ENCODE results near the gene ATP8B4. TPM values are rescaled to one million over a fixed set of nuclear protein-coding genes. Genes with fewer than 3 reads are reported as not detected.

The ATP8B4 gene
- total and polyA plus RNA-seq, 10 of the 15 experiments (the other 5 are each of a cell fraction or from before 2014, with no cell fraction given), result 0.02 to 0.94 (median 0.19) TPM

DNA sequence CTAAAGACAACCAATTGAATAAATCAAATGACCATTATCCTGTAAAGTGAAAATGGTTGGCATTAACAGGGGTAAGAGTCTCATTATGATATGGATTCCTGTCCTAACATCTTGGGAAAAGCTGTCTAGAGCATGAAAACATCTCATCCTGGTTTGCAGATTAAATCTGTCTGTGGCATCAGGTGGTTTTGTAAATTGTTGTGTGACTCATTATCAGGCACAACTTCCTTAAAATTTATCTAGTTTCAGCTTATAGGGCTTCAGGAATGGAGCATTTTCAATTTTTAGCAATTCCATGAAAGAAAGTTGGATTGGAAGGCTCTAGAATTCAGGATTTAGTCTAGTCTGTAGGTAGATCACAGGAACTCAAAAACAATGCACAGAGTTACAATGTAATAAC is 31.8 kb upstream of the ATP8B4 start:
- RAD21 ChIA-PET (ENCODE audit: unreplicated experiment), result interaction anchor here (1.1 to 1.5 kb wide), 2 partner anchors 165 to 168 kb away, joined by 3 to 9 read pairs; no protein-coding TSS in a partner anchor
- DNase-seq (ENCODE audit: low read depth, low spot score) (no peak), ATAC-seq (no peak), FAIRE-seq (no peak)
- Histone ChIP-seq H4K20me1 (ENCODE audit: control insufficient read depth, insufficient read depth) (no peaks in the 10 kb centered on the region), H3K4me3 (no peak overlapping the region), H3K9ac (ENCODE audit: control insufficient read depth, insufficient read depth, low read length) (no peak overlapping the region), H3K27me3 (replicated peaks in 1 of 2; ENCODE audit: control insufficient read depth in 2 of 2, insufficient read depth in 2 of 2, low read length in 1 of 2) (no peaks in the 10 kb centered on the region; a peak in 1 of 4 replicates), H3K27ac (ENCODE audit: control insufficient read depth, insufficient read depth) (no peak overlapping the region), H2AFZ (ENCODE audit: control insufficient read depth, low read depth, low read length) (no peak overlapping the region), H3K4me2 (ENCODE audit: control insufficient read depth, insufficient read depth) (no peak overlapping the region), H3K4me1 (ENCODE audit: control insufficient read depth, insufficient read depth, low read length) (no peaks in the 10 kb centered on the region), H3K9me3 (replicated peaks; ENCODE audit: control insufficient read depth, insufficient read depth, low read length) (no peaks in the 10 kb centered on the region; the same call in 2 of the 3 replicates), H3K36me3 (ENCODE audit: control insufficient read depth in 2 of 2, insufficient read depth in 2 of 2, low read length in 1 of 2) (no peaks in the 10 kb centered on the region), H3K79me2 (ENCODE audit: control insufficient read depth, insufficient read depth, low read length) (no peaks in the 10 kb centered on the region)
- no TSS peak for BruUV-seq (replicated peaks)
- intact Hi-C loops (cut with micrococcal nuclease; ENCODE audit: unreplicated experiment), result no loop called here
- SMC1A ChIA-PET (ENCODE audit: uncharacterized antibody, unreplicated experiment), result interaction anchor here (1.0 to 4.2 kb wide), 6 partner anchors 32 to 171 kb away, joined by 3 to 18 read pairs (median 4); no protein-coding TSS in a partner anchor
- CTCF ChIA-PET, result interaction anchor here (1.8 kb wide), 1 partner anchor 165 kb away, joined by 14 read pairs; no protein-coding TSS in a partner anchor
- no peak for TF ChIP-seq CREM (IDR thresholded peaks at IDR 0.05; ENCODE audit: low read depth)
- TF ChIP-seq, protein P1, sequence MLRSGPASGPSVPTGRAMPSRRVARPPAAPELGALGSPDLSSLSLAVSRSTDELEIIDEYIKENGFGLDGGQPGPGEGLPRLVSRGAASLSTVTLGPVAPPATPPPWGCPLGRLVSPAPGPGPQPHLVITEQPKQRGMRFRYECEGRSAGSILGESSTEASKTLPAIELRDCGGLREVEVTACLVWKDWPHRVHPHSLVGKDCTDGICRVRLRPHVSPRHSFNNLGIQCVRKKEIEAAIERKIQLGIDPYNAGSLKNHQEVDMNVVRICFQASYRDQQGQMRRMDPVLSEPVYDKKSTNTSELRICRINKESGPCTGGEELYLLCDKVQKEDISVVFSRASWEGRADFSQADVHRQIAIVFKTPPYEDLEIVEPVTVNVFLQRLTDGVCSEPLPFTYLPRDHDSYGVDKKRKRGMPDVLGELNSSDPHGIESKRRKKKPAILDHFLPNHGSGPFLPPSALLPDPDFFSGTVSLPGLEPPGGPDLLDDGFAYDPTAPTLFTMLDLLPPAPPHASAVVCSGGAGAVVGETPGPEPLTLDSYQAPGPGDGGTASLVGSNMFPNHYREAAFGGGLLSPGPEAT (IDR thresholded peaks at IDR 0.05; ENCODE audit: low read depth), result no peak
- TF ChIP-seq, protein P2, sequence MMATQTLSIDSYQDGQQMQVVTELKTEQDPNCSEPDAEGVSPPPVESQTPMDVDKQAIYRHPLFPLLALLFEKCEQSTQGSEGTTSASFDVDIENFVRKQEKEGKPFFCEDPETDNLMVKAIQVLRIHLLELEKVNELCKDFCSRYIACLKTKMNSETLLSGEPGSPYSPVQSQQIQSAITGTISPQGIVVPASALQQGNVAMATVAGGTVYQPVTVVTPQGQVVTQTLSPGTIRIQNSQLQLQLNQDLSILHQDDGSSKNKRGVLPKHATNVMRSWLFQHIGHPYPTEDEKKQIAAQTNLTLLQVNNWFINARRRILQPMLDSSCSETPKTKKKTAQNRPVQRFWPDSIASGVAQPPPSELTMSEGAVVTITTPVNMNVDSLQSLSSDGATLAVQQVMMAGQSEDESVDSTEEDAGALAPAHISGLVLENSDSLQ (IDR thresholded peaks at IDR 0.05), result no peak
- TF ChIP-seq BCL11A (IDR thresholded peaks at IDR 0.05; ENCODE audit: low read depth, low read length), result no peak
- in situ Hi-C loops (cut with MboI), result no loop called here
- POLR2A ChIA-PET, result interaction anchor here (0.7 kb wide), 1 partner anchor 263 kb away, joined by 3 read pairs; no protein-coding TSS in a partner anchor

All from GM12878 (cell line).